ENCODE measurements around the gene SEC61A1. TPM values are rescaled to one million over a fixed set of nuclear protein-coding genes. Genes with fewer than 3 reads are reported as not detected.

SEC61A1 gene
- total RNA-seq, 6 experiments from 2014 or later, result 120 to 187 (median 151) TPM

DNA sequence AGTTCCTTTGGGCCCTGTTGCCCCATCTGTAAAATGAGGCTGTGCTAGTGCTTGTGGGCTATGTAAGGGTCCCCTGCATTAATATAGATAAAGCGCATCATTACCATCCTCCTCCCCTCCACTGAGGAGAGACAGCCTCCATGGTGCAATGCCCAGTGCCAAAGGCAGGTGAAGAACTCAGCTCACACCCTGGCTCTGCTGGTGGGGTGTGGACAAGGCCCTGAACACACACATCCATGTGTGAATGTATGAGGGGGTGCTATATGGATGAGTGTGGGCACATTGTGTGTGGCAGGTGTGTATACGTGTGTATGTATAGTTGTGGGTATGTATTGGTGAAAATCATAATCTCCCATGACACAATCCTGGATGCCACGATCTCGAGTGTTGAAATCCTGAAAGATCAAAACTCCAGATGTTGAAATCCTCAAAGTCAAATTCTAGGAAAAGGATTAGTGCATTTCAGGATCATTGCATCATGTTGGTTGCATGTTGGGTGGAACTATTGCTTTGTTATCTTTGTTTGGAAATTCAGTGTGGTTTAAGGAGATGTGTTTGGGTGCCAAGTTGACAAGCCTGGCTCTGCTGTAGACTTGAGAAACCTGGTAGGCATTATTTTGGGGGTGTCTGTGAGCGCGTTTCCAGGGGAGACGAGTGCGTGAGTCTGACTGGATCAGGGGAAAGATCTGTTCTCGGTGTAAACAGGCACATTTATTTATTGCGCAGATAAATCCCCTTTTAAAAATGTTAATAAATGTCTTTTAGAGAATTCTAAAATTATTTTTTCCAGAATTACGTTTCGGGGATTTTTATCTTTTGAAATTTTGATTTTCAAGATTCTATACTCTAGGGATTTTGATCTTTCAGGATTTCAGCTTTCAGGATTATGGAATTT is 42.0 kb upstream of the SEC61A1 start:
- H3K9me3 ChIP-seq, result no peaks in the 10 kb centered on the region
- peak overlapping the region; percentile 3 to 38 (median 33) for H3K4me3 ChIP-seq
- H3K36me3 ChIP-seq, result no peaks in the 10 kb centered on the region
- H3K4me1 ChIP-seq, result peaks cover 0 to 33% (median 12%) of the 10 kb centered on the region in 4 donors
- H3K27me3 ChIP-seq, result no peaks in the 10 kb centered on the region
- intact Hi-C loops (cut with DNase I), result no loop called here
- TF ChIP-seq POLR2A (IDR thresholded peaks at IDR 0.05) (no peak), CTCF (IDR thresholded peaks at IDR 0.05) (peak in 1 of 4 donors; percentile 33)
- DNase-seq, result peak in 1 of 3 donors; percentile 66
- WGBS (ENCODE audit: insufficient coverage, low coverage, low lambda C conversion rate, missing lambda C conversion rate), result 61% methylated on average over 12 of the region's 12 CpGs
- peak; percentile 70 to 82 (median 76) for ATAC-seq
- peak overlapping the region in 2 of 3 donors; percentile 54 to 78 for H3K27ac ChIP-seq

DNA sequence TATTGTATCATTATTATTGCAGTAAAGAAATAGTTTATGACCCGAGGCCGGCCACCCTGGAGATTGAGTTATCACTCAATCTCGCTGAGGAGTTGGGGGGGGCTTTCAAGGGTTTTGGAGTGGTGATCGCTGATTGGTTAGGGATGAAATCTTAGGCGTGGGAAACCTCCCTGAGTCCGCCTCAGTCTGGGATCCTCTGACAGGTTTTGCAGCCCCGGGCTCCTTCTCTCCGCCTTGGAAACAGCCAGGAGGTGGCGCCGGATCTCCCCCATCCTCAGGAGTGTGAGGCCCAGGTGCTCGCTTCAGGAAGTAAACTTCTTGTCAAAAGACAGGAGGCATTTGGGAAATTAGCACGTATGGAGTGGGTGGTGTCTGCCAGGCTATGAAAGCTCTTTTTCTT is 41.1 kb upstream of the SEC61A1 start:
- Histone ChIP-seq H3K4me1 (peaks cover 0 to 33% (median 12%) of the 10 kb centered on the region in 4 donors), H3K4me3 (peak overlapping the region; percentile 3 to 38 (median 33)), H3K9me3 (no peaks in the 10 kb centered on the region), H3K27ac (peak overlapping the region in 1 of 3 donors; percentile 72), H3K27me3 (no peaks in the 10 kb centered on the region), H3K36me3 (no peaks in the 10 kb centered on the region)
- WGBS (ENCODE audit: insufficient coverage, low coverage, low lambda C conversion rate, missing lambda C conversion rate), result 7% methylated on average over 11 of the region's 12 CpGs
- intact Hi-C loops (cut with DNase I), result no loop called here
- peak in 2 of 3 donors; percentile 57 to 66 for DNase-seq
- TF ChIP-seq POLR2A (IDR thresholded peaks at IDR 0.05) (no peak), CTCF (IDR thresholded peaks at IDR 0.05) (peak; percentile 22 to 50 (median 37))
- ATAC-seq, result peak; percentile 52 to 69 (median 66)

DNA sequence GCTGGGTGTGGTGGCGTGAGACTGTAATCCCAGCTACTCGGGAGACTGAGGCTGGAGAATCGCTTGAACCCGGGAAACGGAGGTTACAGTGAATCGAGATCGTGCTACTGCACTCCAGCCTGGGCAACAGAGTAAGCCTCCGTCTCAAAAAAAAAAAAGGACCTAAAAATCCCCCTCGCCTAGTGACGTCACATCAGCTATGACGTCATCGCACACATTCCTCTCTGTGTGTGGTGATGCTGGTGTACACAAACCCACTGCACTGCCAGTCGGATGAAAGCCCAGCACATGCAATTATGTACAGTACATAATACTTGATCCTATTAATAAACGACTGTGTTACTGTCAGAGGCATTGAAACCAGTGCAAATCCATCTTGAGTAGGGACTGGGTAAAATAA is 40.2 kb upstream of the SEC61A1 start:
- DNase-seq, result no peak
- WGBS (ENCODE audit: insufficient coverage, low coverage, low lambda C conversion rate, missing lambda C conversion rate), result 74% methylated on average over 7 of the region's 14 CpGs
- intact Hi-C loops (cut with DNase I), result no loop called here

DNA sequence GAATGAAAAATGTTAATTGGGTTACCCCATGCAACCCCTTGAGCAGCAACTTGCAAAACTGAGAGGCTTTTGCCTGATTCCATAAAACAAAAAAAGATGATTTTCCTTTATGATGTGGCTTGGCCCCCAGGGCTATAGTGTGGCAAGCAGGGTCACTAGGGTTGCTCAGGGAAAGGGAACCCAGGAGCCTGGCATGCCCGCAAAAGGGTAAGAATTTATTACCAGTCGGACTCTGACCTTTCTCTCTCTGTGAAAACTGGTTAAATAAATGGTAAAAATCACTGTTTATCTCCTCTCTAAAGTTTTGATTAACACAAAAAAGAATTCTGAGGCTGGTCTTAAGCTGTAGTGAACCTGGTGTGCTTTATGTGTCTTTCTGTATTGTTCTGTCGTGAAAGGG is 37.7 kb upstream of the SEC61A1 start:
- WGBS (ENCODE audit: insufficient coverage, low coverage, low lambda C conversion rate, missing lambda C conversion rate), result 31% methylated on average over 3 of the region's 3 CpGs
- H3K27ac ChIP-seq, result peak overlapping the region in 1 of 3 donors; percentile 30
- no peaks in the 10 kb centered on the region for H3K27me3 ChIP-seq
- no peaks in the 10 kb centered on the region for H3K9me3 ChIP-seq
- DNase-seq, result no peak
- no peak overlapping the region for H3K4me3 ChIP-seq
- no peak for TF ChIP-seq CTCF (IDR thresholded peaks at IDR 0.05)
- intact Hi-C loops (cut with DNase I), result no loop called here
- peak in 2 of 4 donors; percentile 21 to 40 for ATAC-seq
- peaks cover 0 to 26% (median 9%) of the 10 kb centered on the region in 4 donors for H3K4me1 ChIP-seq
- H3K36me3 ChIP-seq, result no peaks in the 10 kb centered on the region

More for the DNA sequence above, 40.2 kb upstream of the SEC61A1 start:
- no peak overlapping the region for H3K4me3 ChIP-seq
- TF ChIP-seq POLR2A (IDR thresholded peaks at IDR 0.05) (no peak), CTCF (IDR thresholded peaks at IDR 0.05) (no peak)
- H3K36me3 ChIP-seq, result no peaks in the 10 kb centered on the region
- no peaks in the 10 kb centered on the region for H3K9me3 ChIP-seq
- H3K27ac ChIP-seq, result no peak overlapping the region
- no peaks in the 10 kb centered on the region for H3K27me3 ChIP-seq
- peaks cover 0 to 33% (median 12%) of the 10 kb centered on the region in 4 donors for H3K4me1 ChIP-seq
- ATAC-seq, result no peak
